ENCODE results near the gene CNKSR1.

Gene CNKSR1, protein sequence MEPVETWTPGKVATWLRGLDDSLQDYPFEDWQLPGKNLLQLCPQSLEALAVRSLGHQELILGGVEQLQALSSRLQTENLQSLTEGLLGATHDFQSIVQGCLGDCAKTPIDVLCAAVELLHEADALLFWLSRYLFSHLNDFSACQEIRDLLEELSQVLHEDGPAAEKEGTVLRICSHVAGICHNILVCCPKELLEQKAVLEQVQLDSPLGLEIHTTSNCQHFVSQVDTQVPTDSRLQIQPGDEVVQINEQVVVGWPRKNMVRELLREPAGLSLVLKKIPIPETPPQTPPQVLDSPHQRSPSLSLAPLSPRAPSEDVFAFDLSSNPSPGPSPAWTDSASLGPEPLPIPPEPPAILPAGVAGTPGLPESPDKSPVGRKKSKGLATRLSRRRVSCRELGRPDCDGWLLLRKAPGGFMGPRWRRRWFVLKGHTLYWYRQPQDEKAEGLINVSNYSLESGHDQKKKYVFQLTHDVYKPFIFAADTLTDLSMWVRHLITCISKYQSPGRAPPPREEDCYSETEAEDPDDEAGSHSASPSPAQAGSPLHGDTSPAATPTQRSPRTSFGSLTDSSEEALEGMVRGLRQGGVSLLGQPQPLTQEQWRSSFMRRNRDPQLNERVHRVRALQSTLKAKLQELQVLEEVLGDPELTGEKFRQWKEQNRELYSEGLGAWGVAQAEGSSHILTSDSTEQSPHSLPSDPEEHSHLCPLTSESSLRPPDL

DNA sequence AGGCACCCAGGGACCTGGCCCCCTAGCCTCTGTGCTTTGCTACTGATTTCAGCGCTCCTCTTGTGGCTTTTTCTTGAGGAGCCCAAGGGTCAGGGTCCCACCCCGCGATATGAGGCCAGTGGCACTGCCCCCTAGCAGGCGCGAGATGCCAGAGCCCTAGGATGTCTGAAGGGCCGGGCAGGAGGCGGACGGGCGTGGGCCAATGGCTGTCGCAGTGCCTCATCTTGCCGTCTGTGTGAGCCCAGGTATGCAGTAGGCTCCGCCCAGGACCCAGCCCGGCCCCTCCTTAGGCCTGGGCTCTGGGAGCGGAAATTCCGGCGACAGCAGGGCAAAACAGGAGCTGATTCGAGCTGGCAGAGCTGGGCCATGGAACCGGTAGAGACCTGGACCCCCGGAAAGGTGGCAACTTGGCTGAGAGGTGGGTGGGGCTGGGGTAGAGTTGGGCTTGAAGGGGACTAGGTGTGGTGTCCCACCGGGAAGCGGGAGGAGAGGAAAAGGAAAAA is at the start of gene CNKSR1:
TSS of gene CNKSR1 (plus strand) at position 310 of the 503 bp plus-strand sequence. CDS start at position 367, 57 bp downstream.
- H3K9me3 ChIP-seq (ENCODE audit: control insufficient read depth, low read depth, low read length): no peaks in the 10 kb centered on the region
- H3K36me3 ChIP-seq (ENCODE audit: control insufficient read depth, low read depth, low read length): no peaks in the 10 kb centered on the region
- H3K4me3 ChIP-seq (ENCODE audit: low read length): peak within 1 kb of the TSS; percentile 42
- H3K4me1 ChIP-seq (ENCODE audit: control insufficient read depth, low read depth, low read length): no peaks in the 10 kb centered on the region
- no peaks in the 10 kb centered on the region for H3K27me3 ChIP-seq (ENCODE audit: control insufficient read depth, insufficient read depth, low read length)
- H3K9ac ChIP-seq (ENCODE audit: low read length): no peak within 1 kb of the TSS
- no peak within 1 kb of the TSS for H3K27ac ChIP-seq (ENCODE audit: low read length)

DNA sequence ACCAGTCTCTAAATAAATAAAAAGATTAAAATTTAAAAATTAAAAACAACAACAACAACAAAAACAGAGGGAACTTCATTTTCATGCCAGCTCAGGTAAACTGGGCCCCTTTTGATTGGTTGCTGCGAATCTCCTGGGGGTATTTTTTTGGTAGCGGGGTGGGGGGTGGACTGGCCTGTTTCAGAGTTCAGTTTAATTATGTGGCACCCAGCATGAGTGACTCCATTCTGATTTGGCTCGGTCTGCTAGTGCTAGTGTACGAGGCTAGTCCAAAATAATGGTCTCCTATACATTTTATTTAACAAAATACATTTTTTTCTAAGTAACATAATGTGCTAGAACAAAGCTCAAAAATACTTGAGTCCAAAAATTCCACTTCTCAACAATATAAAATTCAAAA is 47.5 kb upstream of the CNKSR1 start:
- H3K36me3 ChIP-seq (ENCODE audit: control insufficient read depth, low read depth, low read length): no peaks in the 10 kb centered on the region
- H3K9ac ChIP-seq (ENCODE audit: low read length): no peak overlapping the region
- no peak overlapping the region for H3K4me3 ChIP-seq (ENCODE audit: low read length)
- no peaks in the 10 kb centered on the region for H3K9me3 ChIP-seq (ENCODE audit: control insufficient read depth, low read depth, low read length)
- no peaks in the 10 kb centered on the region for H3K27me3 ChIP-seq (ENCODE audit: control insufficient read depth, insufficient read depth, low read length)
- no peak overlapping the region for H3K27ac ChIP-seq (ENCODE audit: low read length)
- H3K4me1 ChIP-seq (ENCODE audit: control insufficient read depth, low read depth, low read length): no peaks in the 10 kb centered on the region

DNA sequence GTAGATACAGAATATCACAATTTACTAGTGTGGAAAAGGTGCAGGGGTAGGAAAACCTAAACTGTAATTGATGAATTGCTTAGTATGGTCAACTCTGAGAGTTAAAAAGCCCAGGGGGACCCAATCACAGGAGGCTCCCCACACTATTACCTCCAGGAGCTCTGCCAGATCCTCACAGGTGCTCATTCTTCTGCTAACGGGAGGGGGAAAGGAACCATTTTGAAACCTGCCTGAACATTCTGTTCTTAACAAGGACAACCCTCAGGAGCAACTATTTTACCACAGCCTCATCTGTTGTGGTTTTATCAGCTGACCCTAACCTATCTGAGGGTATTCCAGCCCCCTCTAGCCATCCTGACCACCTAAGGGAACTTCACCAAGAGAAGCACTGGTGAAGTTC is 46.6 kb upstream of the CNKSR1 start:
- H3K4me3 ChIP-seq (ENCODE audit: low read length): no peak overlapping the region
- no peak overlapping the region for H3K9ac ChIP-seq (ENCODE audit: low read length)
- H3K27ac ChIP-seq (ENCODE audit: low read length): no peak overlapping the region

DNA sequence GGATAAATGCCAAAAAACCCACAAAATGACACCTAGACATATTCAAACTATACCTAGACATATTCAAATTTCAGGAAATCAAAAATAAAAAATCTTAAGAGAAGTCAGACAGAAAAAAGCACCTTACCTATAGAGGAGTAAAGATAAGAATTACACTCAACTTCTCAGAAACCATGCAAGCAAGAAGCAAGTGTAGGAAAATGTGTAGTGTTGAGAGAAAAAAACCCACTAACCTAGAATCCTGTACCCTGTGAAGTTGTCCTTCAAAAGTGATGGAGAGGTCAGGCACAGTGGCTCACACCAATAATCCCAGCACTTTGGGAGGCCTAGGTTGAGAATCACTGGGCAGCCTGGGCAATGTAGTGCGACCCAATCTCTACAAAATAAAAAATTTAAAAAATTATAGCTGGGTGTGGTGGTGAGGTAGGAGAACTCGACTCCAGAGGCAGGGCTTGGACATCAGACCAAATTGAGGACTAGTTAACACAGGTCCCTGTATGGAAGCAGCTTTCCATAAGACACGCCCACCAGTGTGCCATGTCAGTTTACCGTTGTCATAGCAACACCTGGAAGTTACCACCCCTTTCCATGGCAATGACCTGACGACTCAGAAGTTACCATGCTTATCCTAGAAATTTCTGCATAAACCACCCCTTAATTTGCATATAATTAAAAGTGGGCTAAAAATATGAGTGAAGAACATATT is 45.0 kb upstream of the CNKSR1 start:
- Histone ChIP-seq H3K27me3 (ENCODE audit: control insufficient read depth, insufficient read depth, low read length) (no peaks in the 10 kb centered on the region), H3K9me3 (ENCODE audit: control insufficient read depth, low read depth, low read length) (no peaks in the 10 kb centered on the region), H3K27ac (ENCODE audit: low read length) (no peak overlapping the region), H3K4me3 (ENCODE audit: low read length) (no peak overlapping the region), H3K4me1 (ENCODE audit: control insufficient read depth, low read depth, low read length) (no peaks in the 10 kb centered on the region), H3K36me3 (ENCODE audit: control insufficient read depth, low read depth, low read length) (no peaks in the 10 kb centered on the region), H3K9ac (ENCODE audit: low read length) (no peak overlapping the region)

More for the DNA sequence above, 46.6 kb upstream of the CNKSR1 start:
- Histone ChIP-seq H3K9me3 (ENCODE audit: control insufficient read depth, low read depth, low read length) (no peaks in the 10 kb centered on the region), H3K4me1 (ENCODE audit: control insufficient read depth, low read depth, low read length) (no peaks in the 10 kb centered on the region), H3K36me3 (ENCODE audit: control insufficient read depth, low read depth, low read length) (no peaks in the 10 kb centered on the region), H3K27me3 (ENCODE audit: control insufficient read depth, insufficient read depth, low read length) (no peaks in the 10 kb centered on the region)

DNA sequence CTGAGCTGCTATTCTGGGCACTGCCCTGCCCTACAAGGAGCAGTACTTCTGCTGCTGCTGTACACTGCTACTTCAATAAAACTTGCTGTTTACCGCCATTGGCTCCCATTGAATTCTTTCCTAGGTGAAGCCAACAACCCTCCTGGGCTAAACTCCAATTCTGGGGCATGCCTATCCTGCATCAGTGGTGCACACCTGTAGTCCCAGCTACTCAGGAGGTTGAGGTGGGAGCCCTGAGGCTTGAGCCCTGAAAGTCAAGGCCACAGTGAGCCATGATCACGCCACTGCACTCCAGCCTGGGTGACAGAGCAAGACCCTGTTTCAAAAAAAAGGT is 44.5 kb upstream of the CNKSR1 start:
- H3K9me3 ChIP-seq (ENCODE audit: control insufficient read depth, low read depth, low read length): no peaks in the 10 kb centered on the region
- no peaks in the 10 kb centered on the region for H3K36me3 ChIP-seq (ENCODE audit: control insufficient read depth, low read depth, low read length)
- no peak overlapping the region for H3K4me3 ChIP-seq (ENCODE audit: low read length)
- no peak overlapping the region for H3K9ac ChIP-seq (ENCODE audit: low read length)
- no peak overlapping the region for H3K27ac ChIP-seq (ENCODE audit: low read length)
- no peaks in the 10 kb centered on the region for H3K27me3 ChIP-seq (ENCODE audit: control insufficient read depth, insufficient read depth, low read length)
- H3K4me1 ChIP-seq (ENCODE audit: control insufficient read depth, low read depth, low read length): no peaks in the 10 kb centered on the region

DNA sequence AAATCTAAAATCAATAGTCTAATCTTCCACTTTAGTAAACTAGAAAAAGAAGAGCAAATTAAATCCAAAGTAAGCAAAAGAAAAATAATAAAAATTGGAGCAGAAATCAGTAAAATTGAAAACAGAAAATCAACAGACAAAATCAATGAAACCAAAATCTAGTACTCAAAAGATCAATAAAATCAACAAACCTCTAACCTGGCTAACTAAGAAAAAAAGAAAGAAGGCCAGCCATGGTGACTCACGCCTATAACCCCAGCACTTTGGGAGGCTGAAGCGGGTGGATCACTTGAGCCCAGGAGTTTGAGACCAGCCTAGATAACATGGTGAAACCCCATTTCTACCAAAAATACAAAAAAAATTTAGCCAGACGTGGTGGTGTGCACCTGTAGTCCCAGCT is 42.8 kb upstream of the CNKSR1 start:
- no peak overlapping the region for H3K4me3 ChIP-seq (ENCODE audit: low read length)
- no peak overlapping the region for H3K9ac ChIP-seq (ENCODE audit: low read length)
- H3K27me3 ChIP-seq (ENCODE audit: control insufficient read depth, insufficient read depth, low read length): no peaks in the 10 kb centered on the region
- H3K27ac ChIP-seq (ENCODE audit: low read length): no peak overlapping the region
- H3K4me1 ChIP-seq (ENCODE audit: control insufficient read depth, low read depth, low read length): no peaks in the 10 kb centered on the region
- no peaks in the 10 kb centered on the region for H3K9me3 ChIP-seq (ENCODE audit: control insufficient read depth, low read depth, low read length)
- H3K36me3 ChIP-seq (ENCODE audit: control insufficient read depth, low read depth, low read length): no peaks in the 10 kb centered on the region

DNA sequence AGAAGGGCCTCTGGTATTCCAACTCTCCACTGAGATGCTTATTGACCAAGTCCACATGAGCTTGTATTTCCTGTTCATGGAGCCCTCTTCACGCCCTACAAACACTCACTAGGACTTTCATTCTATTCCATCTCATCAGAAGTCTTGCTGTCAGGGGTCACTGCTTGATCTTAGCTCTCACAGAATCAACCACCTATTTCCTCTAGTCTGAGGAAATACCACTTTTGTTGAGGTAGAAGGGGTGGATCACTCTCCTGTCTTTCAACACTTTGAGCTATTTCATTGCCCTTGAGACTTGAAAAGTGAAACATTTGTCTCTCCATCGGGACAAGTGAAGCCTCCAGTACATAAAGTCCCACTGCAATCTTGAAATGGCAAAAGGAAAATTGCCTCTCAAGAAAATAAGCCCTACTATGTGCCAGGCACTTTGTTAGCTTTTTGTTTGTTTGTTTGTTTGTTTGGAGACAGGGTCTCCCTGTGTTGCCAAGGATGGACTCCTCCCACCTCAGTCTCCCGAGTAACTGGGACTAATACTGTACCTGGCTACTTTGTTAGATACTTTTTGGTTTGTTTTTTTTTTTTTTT is 38.2 kb upstream of the CNKSR1 start:
- Histone ChIP-seq H3K27ac (ENCODE audit: low read length) (no peak overlapping the region), H3K27me3 (ENCODE audit: control insufficient read depth, insufficient read depth, low read length) (no peaks in the 10 kb centered on the region), H3K36me3 (ENCODE audit: control insufficient read depth, low read depth, low read length) (no peaks in the 10 kb centered on the region), H3K9ac (ENCODE audit: low read length) (no peak overlapping the region), H3K4me3 (ENCODE audit: low read length) (no peak overlapping the region), H3K9me3 (ENCODE audit: control insufficient read depth, low read depth, low read length) (no peaks in the 10 kb centered on the region), H3K4me1 (ENCODE audit: control insufficient read depth, low read depth, low read length) (no peaks in the 10 kb centered on the region)

DNA sequence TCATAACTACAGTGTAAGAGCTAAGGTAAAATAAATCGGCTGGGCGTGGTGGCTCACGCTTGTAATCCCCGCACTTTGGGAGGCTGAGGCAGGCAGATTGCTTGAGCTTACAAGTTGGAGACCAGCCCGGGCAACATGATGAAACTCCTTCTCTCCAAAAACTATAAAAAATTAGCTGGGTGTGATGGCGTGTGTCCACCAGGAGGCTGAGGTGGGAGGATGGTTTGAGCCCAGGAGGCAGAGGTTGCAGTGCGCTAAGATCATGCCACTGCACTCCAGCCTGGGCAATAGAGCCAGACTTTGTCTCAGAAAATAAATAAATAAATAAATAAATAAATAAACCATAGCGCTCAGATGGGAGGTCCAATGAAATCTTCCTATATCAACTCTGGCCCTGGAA is 35.1 kb upstream of the CNKSR1 start:
- H3K4me1 ChIP-seq (ENCODE audit: control insufficient read depth, low read depth, low read length): no peaks in the 10 kb centered on the region

DNA sequence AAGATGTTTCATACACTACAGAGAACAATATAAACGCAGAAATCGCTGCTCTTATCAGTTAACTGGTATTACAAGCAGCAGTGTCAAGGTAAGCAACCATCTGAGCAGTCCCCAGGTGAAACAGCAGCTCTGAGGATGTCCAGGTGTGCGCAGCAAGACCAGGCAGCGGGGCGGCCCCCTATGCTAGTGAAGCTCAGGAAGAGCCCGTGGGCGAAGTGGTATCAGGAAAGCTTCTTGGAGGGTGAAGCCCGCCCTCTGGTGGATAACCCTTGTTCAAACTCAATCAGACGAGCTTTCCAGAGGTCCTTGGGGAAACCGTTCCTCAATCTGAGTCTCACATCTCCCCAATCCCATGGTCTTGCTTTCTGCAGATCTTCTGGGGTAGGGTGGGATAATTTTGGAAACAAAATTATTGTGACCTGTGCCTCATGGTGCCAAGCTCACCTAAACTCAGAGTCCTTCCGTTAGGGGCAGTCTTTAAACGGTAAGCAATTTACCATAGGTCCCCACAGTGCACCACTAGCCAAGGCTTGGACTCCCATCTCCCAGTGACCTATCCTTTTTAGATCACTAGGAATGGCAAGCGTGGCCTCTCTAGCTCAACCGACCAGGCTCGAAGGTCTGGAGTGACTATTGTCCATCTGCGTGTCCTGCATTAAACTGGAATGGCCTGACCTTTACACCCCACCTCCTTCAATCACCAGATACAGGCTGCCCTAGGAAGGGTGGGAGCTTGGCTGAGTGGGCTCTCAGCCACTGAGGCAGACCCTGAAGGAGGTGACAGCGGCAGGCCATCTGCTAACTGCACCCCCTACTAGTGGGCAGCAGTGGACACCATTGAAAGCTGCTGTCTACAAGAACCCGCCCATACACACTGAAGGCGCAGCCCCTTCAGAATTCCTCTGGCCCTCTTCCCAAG is 32.0 kb upstream of the CNKSR1 start:
- Histone ChIP-seq H3K4me1 (ENCODE audit: control insufficient read depth, low read depth, low read length) (no peaks in the 10 kb centered on the region), H3K27me3 (ENCODE audit: control insufficient read depth, insufficient read depth, low read length) (peaks cover 19% of the 10 kb centered on the region), H3K4me3 (ENCODE audit: low read length) (no peak overlapping the region), H3K27ac (ENCODE audit: low read length) (no peak overlapping the region), H3K9me3 (ENCODE audit: control insufficient read depth, low read depth, low read length) (no peaks in the 10 kb centered on the region), H3K36me3 (ENCODE audit: control insufficient read depth, low read depth, low read length) (no peaks in the 10 kb centered on the region), H3K9ac (ENCODE audit: low read length) (no peak overlapping the region)

More for the DNA sequence above, 35.1 kb upstream of the CNKSR1 start:
- Histone ChIP-seq H3K9ac (ENCODE audit: low read length) (no peak overlapping the region), H3K36me3 (ENCODE audit: control insufficient read depth, low read depth, low read length) (no peaks in the 10 kb centered on the region), H3K27me3 (ENCODE audit: control insufficient read depth, insufficient read depth, low read length) (peaks cover 9% of the 10 kb centered on the region), H3K27ac (ENCODE audit: low read length) (no peak overlapping the region), H3K4me3 (ENCODE audit: low read length) (no peak overlapping the region), H3K9me3 (ENCODE audit: control insufficient read depth, low read depth, low read length) (no peaks in the 10 kb centered on the region)

DNA sequence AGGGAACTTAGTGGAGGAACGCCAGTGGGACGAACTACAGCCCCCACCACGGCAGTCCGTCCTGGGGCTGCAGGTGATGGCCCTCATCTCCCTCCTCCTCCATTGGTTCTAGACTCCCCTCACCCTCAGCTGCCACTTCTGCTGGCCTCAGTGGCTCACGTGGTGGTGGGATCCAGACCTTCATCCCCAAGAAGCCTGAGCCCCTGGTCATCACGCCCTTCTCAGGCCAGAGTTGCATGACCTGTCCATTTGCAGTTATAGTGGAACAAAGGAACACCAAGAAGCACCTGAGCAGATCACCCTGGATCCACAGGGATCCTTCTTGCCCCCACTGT is 31.4 kb upstream of the CNKSR1 start:
- Histone ChIP-seq H3K27me3 (ENCODE audit: control insufficient read depth, insufficient read depth, low read length) (peaks cover 24% of the 10 kb centered on the region), H3K9me3 (ENCODE audit: control insufficient read depth, low read depth, low read length) (no peaks in the 10 kb centered on the region), H3K4me3 (ENCODE audit: low read length) (no peak overlapping the region), H3K4me1 (ENCODE audit: control insufficient read depth, low read depth, low read length) (no peaks in the 10 kb centered on the region), H3K36me3 (ENCODE audit: control insufficient read depth, low read depth, low read length) (no peaks in the 10 kb centered on the region), H3K9ac (ENCODE audit: low read length) (no peak overlapping the region), H3K27ac (ENCODE audit: low read length) (no peak overlapping the region)

Measured in iPS-18a (cell line).